ENCODE measurements around the gene API5. TPM values are rescaled to one million over a fixed set of nuclear protein-coding genes. Genes with fewer than 3 reads are reported as not detected.

Gene API5
- 60.8 to 90.3 TPM (median 68.9 TPM) in 5 replicates for total RNA-seq (2022; extraction: Qiagen RNA extraction; ENCODE audit: low read depth)

DNA sequence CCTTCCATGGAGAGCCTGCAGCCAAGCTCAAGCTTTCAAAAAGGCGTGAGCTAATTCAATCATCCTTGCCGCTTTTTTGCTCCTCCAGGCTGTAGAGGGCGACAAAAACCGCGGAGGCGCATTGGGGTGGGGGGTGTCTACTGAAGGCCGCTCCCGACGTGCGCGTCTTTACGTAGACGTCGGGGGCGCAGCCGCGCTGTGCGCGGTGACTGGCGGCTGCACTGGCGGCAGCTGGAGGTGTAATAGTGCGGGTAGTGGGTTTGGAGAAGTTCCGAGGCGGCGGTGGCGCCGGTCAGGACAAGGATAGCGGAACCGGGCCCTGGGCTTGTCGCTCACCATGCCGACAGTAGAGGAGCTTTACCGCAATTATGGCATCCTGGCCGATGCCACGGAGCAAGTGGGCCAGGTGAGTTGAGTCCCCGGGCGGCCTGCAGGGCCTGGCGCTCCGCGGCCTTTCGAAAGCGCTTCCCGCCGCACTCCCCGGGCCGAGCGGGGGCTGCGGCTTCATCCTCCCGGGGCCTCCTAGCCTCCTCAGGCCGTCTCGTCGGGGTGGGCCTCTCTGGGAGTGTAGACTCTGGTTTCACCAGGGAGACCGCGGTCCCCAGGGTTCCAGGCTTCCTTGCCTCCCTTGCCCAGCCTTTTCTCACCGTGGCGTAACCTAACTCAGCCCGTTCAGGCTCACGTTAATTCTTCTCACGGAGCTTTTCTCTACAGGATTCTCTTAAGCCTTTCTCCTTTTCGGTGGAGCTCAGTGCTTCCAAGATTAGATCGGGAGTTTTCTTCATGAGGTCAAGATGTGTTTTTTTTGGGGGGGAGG lies at the start of gene API5:
TSS of gene API5 (plus strand) at position 206 of the 817 bp plus-strand sequence. CDS start at position 338, 132 bp downstream.

DNA sequence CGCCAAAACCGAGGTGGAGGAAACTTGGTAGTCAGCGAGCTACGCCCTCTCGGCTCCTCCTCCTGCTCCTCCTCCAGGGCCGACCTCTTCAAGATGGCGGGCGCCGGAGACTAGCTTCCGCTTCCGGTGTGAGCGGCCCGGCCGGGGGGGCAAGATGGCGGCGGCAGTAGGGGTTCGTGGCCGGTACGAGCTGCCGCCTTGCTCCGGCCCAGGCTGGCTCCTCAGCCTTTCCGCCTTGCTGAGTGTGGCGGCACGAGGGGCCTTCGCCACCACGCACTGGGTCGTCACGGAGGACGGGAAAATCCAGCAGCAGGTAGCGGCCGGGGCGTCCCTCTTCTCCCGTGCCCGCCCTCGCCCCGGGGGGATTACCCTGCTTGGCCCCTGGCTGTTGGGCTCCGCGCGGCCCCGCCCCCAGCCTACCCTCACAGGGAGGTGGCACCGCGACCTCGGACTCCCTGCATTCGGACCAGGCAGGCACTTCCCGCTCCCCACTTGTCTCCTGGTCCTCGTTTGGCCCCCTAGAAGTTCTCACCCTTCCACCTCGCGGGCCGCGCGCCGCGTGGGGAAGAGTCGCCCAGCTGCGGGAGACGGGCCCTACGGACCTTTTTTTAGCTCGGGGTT lies 47.1 kb downstream of the API5 start, which contains the start of gene TTC17:
TSS of gene TTC17 (plus strand) at position 120 of the 621 bp plus-strand sequence. CDS start at position 155, 35 bp downstream.

Other genes with a start within 250 kb of the API5 start
- gene TTC17, start 46.9 kb downstream of the API5 start, total RNA-seq (2022; extraction: Qiagen RNA extraction; ENCODE audit: low read depth), result 27.8 to 34.2 TPM (median 30.4 TPM) in 5 replicates

Data from A549 treated with ZK216348 at 1 μM for 4 hours (cell line).